Testis (tissue), 2 donors: ENCODE measurements around the gene MPRIP.

Experiments
- CTCF ChIP-seq, 3 experiments: fragments of 450-650 bp in 2 of 3; fragments of 200-600 bp in 1 of 3; sonication (generic) in 1 of 3; IDR thresholded peaks; one replicate each; pipeline ENCODE4 v1.5.1; 2016 to 2019; ENCODE audit warnings: antibody characterized with exemption in 3 of 3, mild to moderate bottlenecking in 2 of 3, moderate library complexity in 1 of 3
- POLR2A ChIP-seq: fragments of 450-650 bp; IDR thresholded peaks from one replicate; pipeline ENCODE4 v1.6.1; 2017; ENCODE audit warnings: antibody characterized with exemption, mild to moderate bottlenecking, moderate library complexity

GRCh38 chr17:17121162-17121561 lies 78.9 kb downstream of the MPRIP start:
- TF ChIP-seq CTCF (IDR thresholded peaks at IDR 0.05) = no peak
- no peak for TF ChIP-seq POLR2A
